ENCODE results near the gene DBH.

DNA sequence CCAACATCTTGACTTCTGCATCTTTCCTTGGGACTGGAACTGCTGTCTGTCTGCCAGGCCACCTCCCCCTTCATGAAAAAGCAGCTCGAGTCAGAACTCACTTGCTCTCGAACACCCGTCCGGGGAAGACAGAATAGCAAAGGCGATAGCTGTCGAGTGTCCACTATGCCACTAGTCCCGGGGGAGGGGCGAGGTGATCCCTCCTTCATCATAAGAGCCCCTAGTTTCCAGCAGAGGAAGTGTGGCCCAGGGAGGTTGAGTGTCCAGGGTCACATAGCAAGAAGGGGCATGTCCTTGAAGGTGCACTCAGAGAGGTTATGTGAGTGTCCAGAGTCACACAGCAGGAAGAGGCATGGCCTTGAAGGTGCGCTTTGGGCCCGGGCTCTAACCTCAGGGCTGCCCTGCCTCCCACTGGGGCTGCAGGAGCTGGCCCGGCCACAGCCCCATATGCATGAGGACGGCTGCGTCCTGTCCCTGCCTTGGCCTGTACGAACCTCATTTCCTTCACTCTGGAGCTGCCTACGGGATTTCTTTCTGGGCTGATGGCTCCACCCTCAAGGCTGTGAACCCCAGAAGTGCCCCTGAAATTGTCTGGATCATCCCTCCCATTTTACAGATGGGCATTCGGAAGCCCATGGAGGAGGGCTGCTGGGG is 6.7 kb downstream of the DBH start:
- TF ChIP-seq, protein P1, sequence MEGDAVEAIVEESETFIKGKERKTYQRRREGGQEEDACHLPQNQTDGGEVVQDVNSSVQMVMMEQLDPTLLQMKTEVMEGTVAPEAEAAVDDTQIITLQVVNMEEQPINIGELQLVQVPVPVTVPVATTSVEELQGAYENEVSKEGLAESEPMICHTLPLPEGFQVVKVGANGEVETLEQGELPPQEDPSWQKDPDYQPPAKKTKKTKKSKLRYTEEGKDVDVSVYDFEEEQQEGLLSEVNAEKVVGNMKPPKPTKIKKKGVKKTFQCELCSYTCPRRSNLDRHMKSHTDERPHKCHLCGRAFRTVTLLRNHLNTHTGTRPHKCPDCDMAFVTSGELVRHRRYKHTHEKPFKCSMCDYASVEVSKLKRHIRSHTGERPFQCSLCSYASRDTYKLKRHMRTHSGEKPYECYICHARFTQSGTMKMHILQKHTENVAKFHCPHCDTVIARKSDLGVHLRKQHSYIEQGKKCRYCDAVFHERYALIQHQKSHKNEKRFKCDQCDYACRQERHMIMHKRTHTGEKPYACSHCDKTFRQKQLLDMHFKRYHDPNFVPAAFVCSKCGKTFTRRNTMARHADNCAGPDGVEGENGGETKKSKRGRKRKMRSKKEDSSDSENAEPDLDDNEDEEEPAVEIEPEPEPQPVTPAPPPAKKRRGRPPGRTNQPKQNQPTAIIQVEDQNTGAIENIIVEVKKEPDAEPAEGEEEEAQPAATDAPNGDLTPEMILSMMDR (IDR thresholded peaks at IDR 0.05; ENCODE audit: low read length): no peak
- TF ChIP-seq EZH2phosphoT487 (IDR thresholded peaks at IDR 0.05; ENCODE audit: low read length): no peak
